HG03039 (cell line): ENCODE measurements around the gene SCRT2.
"Not testable (repeated sequence)": the region's sequence is repeated elsewhere in the genome, so short reads cannot be mapped to it uniquely, and the experiment has no call there.

Experiments used
- ATAC-seq: cut with Tn5 transposase; IDR thresholded peaks from one replicate; pipeline ENCODE4 v1.9.1; 2021; ENCODE audit warnings: mild to moderate bottlenecking, moderate library complexity; ENCODE audit not compliant: unreplicated experiment

The SCRT2 gene

DNA sequence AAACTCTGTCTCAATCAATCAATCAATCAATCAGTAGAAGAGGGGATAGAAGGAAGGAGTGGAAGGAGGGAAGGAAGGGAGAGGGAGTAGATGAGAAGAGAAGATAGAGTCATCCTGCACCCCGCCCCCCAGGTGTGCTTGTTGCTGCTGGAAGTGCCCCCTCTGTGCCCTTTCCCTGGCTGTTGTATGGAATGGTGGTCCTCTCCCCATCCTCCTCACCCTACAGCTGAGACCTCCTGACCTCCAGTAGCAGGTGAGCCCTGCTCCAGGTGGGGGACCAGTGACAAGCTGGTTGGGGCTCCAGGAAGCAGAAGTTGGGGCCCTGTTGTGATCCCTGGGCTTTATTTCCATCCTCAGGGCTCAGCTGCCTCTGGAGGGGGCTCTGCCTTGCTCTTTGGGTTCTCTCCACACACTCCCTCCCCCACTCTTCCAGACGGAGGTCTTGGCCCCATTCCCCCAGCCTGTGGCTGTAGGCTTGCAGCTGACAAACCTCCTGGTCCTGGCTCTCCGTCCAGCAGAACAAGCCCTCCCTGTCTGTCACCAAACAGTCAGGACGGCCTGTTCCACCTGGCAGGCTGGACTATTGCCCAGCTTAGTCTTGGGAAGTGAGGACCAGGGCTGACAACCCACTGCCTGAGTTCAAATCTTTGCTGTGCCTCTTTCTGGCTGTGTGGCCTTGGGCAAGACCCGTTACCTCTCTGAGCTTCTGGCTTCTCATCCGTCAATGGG is 26.0 kb upstream of the SCRT2 start:
- no peak for ATAC-seq

DNA sequence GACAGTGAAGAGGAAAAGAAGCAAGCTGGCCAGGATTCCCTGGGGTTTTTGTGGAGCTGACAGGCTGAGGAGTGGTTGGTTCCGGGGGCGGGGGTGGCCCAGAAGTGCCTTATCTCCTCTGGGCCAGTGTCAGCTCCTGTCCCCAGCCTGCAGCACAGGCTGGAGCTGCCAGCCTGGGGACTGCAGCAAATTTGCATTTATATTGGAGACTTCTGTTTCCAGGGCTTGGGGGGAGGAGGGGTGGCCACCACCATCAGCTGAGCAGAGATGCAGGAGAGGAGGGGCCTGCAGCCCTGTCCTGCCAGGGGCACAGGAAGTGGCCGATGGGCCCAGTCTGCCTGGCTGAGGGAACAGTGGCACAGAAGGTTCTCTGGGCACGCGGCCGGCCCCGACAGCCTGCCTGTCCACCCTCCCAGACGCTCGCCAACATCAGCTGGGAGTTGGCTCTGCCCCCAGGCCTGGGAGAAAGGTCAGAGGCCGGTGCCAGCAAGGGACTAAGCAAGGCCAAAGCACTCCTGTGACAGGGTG is 24.3 kb upstream of the SCRT2 start:
- ATAC-seq = no peak

DNA sequence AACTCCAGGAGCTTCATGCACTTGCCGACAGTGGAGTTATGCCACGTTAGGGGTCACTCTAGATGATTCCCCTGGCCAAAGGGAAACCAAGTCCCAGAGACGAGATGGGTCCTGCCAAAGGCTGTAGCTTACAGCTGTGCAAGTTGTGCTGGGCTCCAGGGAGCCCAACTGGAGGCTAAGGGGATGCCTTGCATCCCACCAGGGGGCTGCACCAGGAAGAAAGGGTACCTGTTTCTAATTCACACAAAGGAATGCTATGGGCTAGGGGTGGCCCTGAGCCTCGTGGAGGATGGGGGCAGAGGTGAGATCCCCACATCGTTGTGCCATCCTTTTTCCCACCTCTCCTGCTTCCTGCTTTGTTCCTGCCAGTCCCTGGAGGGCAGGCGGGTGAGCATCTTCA is 23.7 kb upstream of the SCRT2 start:
- no peak for ATAC-seq

DNA sequence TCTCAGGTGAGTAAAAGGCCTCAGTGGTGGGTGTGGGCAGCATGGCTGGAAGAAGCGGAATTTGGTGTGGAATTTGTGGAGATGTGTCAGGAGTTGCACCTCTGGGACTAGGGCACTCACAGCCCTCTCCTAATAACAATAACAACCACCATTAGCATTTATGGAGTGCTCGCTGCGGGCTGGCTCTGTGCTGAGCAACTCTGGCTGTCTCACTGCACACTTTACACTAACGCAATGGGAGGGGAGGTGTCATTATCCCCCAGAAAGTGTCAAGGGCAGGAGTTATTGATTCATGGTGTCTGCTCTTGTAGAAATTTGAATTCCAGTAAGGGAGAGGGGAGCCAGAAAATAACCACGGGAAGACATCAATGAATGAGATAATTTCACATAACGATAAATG is 22.7 kb upstream of the SCRT2 start:
- ATAC-seq = no peak

DNA sequence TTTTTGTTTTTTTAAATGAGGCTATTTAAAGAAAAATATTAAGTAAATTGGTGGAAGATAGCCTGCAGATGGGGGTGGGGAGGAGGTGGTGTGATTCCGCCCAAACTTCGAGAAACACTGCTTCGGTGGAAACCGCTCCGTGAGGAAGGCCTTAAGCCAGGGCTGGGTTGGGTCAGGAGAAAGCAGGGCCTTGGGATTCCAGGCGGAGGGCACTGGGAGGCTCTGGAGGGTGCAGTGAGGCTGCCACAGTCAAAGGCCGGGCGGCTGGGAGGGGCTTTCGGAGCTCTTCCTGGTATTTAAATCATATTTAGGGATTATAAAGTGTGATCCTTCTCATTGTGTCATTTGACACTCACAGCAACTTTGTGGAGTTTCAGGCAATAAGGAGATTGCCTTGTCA is 22.2 kb upstream of the SCRT2 start:
- ATAC-seq = no peak

DNA sequence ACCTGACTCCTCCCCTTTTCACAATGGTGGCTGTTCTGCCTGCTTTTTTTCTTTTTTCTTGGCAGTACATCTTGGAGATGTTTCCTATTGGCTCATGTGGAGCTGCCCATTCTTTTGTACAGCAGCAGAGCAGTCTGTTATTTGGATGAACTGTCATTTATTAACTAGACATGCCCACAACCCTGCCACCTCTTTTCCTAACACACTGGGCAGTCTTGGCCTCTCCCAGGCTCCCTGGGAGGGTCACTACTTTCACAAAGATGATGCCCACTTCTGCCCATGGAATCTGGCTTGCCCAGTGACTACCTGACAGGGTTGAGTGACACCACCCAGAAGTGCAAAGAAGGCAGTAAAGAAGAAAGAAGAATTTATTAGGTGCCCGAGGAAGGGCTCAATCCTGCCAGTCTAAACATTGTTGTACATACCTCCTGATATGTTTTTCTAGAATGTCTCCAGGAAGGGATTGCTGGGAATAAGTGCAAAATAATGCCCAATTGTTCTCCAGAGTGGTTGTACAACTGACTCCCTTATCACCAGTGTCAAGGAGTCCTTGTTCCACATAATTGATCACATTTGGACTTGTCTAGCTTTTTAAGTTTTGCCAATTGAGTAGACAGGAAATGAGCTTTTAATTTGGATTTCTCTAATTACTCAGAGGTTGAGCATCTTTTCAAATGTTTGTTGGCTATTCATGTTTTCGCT is 19.7 kb upstream of the SCRT2 start:
- no peak for ATAC-seq

DNA sequence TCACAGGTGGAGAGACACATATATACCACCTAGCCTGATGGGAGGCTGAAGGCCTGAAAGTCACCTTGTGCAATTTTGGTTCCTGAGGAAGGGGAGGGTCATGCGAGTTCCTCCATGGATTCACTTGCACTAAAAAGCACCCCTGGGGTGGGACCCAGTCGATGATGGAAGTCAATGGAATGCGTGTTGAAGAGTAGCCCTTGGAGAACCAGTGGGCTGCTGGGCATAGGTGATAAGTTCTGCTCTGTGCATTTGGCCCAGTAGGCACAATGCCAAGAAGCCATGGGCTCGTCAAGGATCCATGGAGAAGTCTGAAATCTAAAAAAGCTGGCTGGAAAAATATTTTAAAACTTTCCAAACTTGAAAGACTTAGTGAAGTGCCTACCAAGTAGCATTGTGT is 18.9 kb upstream of the SCRT2 start:
- no peak for ATAC-seq

DNA sequence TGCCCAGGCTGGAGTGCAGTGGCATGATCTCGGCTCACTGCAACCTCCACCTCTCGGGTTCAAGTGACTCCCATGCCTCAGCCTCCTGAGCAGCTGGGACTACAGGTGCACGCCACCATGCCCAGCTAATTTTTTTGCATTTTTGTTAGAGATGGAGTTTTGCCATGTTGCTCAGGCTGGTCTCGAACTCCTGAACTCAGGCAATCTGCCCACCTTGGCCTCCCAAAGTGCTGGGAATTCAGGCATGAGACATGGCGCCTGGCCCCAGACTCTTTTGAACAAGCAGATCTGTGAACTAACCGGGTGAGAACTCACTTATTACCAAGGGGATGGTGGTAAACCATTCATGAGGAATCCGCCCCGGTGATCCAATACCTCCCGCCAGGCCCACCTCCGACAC is 18.2 kb upstream of the SCRT2 start:
- ATAC-seq = not testable (repeated sequence)

DNA sequence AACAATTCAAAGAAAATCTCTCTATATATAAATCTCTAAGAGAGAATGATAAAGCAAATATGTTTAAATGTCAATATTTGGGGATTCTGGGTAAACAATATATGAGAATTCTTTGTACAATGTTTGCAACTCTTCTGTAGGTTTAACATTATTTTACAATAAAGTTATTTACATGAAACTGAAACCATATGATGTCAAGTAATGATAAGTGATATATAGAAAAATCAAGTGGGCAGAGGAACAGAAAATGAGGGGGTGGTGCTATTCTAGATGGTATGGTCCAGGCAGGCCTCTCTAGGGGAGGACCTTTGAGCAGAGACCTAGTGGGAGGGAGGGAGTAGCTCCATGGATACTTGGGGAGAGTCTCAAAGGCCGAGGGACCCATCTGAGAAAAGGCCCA is 16.4 kb upstream of the SCRT2 start:
- ATAC-seq = no peak

DNA sequence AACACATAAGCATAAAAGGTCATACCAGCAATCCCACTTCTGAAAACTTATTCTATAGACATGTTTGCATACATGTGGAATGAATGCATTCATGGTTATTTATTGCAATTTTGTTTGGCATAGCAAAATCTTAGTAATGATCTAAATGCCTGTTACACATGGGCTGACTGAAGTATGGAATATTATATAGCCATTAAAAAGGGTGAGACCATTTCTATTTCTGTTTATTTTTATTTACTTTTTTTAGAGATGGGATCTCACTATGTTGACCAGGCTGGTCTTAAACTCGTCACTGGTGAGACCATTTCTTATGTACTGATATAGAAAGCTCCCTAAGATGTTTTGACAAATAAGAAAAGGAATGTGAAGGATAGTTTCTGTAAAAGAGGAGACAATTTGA is 14.3 kb upstream of the SCRT2 start:
- ATAC-seq = no peak

DNA sequence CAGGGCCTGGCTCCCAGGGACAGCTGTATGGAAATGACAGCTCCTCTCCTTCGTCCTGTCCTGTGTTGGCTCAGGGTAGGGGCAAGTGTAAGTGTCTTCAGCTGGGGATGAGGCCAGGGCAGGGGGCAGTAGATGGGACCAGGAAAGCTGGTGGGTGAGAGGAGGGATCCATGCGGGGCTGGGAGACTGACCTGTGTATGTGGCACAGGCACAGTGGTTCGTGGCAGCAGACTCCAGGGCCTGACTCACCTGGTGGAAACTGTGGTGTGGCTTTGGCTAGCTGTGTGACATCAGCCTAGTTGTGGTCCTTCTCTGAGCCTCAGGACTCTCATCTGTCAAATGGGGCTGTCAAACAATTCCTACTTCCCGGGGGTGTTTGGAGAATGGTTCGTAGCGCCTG is 13.7 kb upstream of the SCRT2 start:
- ATAC-seq = no peak

DNA sequence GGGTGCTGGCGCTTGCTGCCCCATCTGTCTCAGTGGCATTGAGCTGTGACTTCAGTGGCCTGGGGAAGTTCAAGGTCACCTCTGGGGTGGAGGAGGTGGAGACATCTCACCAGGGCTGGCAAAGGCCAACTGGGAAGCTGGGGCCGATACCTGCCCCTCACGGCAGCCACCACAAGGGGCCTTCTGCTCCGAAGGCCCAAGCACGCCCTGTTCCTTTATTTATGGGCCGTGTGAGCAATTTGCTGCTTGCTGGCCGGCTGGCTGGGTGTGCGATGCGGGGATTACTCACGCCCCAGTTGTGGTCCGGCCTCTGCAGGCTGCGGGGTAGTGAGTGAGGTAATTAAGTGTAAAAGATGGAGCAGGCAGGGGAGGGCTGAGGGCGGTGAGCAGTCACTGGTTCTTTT is 13.2 kb upstream of the SCRT2 start:
- no peak for ATAC-seq

DNA sequence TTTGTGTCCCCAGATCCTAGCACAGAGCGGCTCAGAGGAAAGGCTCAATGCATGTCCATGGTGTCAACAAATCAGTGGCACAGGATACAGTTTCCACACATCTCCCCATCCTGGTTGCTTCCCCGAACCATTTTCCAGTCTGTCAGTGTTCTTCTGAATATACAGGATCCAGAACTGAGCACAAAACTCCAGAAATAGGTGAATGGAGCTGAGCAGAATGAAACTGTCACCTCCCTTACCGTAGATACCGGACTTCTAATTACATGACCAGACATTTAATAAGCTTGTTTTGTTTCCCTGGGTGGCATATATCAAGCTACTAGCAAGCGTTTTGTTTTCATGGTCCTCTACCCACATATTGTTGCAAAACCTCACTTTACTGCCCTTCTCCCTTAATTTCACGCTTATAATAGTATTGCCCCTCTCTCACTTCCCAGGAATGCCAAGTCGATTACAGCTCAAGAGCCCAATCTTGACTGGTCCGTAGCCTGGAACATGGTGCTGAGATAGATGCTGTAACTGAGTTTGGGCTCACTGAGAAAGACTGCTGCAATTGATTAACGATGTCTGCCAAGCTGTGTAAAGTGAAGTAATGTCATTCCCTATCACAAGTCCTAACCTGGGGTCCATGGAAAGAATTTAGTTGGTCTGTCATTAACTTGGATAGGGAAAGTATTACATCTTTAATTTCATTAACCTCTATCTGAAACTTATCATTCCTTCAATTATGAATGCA is 12.0 kb upstream of the SCRT2 start:
- no peak for ATAC-seq

DNA sequence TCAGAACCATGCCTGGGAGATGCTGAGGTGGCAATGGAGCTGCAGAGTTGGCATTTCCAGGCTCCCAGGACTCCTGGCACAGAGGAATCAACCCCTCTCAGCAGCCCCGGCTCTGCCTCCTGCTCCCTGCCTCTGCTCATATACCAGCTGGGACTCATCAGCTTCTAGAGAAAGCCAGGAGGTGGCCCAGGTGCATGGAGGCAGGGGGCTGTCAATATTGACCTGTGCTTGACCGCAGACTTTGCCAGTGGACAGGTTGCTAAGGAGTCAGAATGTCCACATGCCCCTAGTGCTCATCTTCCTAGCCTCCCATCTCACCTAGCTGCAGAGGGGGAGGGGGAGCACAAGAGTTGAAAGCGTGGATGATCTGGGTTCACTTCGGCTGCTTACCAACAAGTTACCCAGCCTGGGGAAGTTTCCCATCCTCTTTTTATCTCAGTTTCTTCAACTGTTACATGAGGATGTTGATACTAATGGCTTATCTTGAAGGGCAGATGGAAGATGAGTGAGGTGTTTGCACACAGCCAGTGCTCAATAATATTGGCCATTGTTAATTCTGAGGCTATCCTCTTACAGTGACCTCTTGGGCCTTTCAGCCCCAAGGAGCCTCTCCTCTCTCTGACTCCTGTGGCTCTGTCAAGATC is 9.2 kb upstream of the SCRT2 start:
- no peak for ATAC-seq

DNA sequence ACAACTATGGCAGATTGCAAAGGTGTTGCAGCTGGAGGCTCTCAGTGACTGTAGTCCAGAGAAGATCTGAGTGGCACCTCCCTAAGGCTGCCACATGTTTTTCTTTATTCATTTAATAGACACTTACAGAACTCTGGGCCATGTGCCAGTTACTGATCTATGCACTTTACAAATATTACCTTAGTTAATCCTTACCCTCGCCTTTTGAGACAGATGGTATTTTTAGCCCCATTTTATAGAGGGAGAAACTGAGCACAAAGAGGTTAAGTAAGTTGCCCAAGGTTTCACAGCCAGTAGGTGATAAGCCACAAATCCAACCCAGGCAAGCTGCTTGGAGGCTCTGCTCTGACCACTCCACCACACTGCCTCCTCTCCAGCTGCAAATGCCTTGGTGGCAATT is 6.5 kb upstream of the SCRT2 start:
- no peak for ATAC-seq

DNA sequence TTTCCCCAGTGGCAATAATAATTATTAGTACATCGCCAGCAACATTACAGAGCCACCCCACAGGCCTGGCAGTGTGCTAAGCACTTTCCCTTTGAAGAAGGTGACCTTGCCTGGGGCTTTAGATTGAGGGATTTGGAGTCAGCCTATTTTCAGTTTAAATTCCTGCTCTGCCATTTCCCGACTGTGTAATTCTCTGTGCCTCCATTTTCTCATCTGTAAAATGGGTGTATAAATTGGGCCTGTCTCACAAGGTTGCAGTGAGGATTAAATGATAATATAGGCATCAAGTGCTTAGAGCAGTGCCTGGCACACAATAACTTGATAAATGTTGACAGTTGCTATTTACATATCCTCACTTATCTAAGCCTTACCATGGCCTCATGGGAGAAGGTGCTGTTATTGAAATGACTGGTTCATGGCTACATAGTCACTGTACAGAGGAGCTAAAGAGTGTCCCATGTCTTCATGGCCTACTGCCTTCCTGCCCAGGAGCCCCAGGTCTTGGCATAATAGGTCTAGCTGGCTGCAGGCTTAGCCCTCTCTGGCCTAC is 5.1 kb upstream of the SCRT2 start:
- ATAC-seq = no peak

DNA sequence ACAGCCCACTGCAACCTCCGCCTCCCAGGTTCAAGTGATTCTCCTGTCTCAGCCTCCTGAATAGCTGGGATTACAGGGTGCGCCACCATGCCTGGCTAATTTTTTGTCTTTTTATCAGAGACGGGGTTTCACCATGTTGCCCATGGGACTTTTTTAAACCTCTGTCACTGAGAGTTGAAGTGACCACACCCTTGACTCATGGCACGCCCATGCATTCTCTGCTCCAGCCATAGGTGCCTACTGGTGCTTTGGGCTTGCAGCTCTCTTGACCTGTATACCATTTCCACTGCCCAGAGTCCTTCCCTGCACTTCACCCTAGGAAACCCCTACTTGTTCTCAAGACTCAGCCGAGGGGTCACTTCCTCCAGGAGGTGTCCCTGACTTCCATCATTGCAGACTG is 2.4 kb upstream of the SCRT2 start:
- no peak for ATAC-seq

DNA sequence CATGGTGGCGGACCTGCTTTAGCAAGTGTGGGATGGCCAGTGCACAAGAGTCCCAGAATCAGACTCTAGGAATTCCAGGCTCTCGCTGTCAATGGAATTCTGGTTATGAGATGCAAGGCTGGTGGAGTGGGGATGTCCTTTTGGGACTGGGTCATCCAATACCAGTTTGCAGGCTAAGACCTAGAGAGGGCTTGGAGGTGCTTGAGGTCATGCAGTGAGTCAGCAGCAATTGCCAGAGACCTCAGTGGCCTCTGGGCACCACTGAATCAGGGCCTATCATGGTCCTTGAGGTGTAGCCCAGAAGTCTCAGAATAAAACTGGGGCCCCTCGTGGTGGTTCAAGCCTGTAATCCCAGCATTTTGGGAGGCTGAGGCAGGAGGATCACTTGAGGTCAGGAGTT is 1.4 kb upstream of the SCRT2 start:
- ATAC-seq = no peak

DNA sequence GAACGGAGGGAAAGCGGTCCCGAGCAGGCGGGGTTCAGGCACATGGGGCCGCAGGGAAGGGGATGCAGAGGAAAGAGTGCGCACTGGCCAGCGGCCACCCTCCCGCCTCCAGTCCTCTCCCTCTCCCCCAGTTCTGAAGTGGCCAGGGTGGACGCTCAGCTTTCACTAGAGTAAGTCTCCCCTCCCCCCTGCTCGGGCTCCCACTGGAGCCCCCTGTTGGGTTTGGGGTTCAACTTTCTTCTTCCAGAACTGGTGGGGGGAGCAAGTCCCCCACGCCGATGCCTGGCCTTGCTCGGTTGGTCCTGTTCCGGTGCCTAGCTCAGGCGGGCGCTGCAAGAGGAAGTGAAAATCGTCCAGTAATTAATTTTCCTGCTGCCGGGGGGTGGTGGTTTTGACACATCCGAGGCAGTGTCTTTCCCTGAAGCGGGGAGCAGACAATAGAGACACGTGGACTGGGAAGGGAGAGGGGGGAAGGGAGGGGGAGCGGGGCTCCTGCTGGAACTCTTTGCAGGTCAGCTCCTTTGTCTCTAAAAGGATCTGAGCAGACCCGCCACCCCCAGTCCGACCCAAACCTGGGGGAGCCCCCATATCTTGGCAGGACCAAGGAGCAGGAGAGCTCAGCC is 824 bp upstream of the SCRT2 start:
- ATAC-seq = no peak

DNA sequence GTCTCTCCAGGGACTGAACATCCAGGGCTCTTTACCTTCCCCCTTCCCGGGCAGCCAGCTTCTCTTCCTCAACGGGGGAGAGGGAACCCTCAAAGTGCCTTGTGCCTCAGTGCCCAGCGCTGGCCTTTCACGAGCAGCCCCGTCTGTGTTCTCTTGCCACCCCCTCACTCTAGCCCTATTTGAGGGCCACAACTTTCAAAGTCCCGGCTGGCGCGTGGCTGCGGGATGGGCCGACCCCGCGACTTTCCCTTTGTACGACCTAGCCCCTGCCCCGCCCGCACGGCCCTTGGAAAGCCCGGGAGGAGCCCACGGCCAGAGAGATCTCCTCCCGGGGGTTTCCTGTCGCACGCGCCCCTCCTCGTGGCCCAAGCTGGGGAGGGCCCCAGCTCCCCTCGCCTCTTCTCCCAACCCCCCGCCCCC is 559 bp downstream of the SCRT2 start:
- no peak for ATAC-seq

DNA sequence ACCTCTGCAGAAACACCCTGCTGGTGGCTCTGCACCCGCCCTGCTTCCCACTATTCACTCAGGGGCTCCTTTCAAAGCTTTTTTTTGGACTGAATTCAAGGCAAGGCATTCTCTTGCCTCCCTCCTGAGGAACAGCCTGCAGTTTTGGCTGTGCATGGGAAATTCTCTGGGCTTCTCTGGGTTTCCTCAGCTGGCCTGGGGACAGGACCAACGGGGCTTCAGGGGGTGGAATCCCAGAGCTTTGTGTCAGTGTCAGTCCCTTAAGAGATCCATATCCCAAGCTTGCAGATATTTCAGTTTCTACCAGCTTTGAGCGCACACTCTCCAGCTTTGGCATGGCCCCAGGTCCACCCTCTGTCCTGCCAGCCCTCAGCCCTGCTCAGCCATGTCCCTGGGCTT is 2.0 kb downstream of the SCRT2 start:
- no peak for ATAC-seq
